Measurements from ENCODE around the gene EFS.

DNA sequence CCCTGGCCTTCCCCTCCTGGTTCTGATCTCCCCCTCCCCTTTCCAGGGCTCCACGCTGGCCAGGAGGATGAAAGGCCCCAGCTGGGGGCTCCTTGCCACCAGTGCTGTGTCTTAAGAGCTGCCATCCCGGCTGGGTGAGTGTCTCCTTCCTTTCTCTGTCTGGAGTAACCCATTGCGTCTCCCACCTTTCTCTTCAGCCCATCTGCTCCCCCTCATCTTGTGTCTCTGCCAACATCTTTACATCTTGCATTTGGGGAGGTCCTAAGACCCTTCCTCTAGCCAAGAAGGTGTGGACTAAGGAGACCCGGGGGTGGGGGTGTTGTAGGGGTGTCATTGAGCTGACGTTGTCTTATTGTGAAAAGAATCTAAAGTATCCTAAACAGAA lies 57.8 kb downstream of the EFS start:
- TF ChIP-seq, protein P1, sequence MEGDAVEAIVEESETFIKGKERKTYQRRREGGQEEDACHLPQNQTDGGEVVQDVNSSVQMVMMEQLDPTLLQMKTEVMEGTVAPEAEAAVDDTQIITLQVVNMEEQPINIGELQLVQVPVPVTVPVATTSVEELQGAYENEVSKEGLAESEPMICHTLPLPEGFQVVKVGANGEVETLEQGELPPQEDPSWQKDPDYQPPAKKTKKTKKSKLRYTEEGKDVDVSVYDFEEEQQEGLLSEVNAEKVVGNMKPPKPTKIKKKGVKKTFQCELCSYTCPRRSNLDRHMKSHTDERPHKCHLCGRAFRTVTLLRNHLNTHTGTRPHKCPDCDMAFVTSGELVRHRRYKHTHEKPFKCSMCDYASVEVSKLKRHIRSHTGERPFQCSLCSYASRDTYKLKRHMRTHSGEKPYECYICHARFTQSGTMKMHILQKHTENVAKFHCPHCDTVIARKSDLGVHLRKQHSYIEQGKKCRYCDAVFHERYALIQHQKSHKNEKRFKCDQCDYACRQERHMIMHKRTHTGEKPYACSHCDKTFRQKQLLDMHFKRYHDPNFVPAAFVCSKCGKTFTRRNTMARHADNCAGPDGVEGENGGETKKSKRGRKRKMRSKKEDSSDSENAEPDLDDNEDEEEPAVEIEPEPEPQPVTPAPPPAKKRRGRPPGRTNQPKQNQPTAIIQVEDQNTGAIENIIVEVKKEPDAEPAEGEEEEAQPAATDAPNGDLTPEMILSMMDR (IDR thresholded peaks at IDR 0.05) = no peak
- no peak for TF ChIP-seq POLR2A (IDR thresholded peaks at IDR 0.05)
- no peak for TF ChIP-seq POLR2AphosphoS5 (IDR thresholded peaks at IDR 0.05)
- no peak for TF ChIP-seq EP300 (IDR thresholded peaks at IDR 0.05)
